ENCODE results near the gene FAM120A. TPM values are rescaled to one million over a fixed set of nuclear protein-coding genes. Genes with fewer than 3 reads are reported as not detected.

FAM120A gene
- polyA plus RNA-seq, 10 donors, result 51.1 to 67.6 (median 62.4) TPM

DNA sequence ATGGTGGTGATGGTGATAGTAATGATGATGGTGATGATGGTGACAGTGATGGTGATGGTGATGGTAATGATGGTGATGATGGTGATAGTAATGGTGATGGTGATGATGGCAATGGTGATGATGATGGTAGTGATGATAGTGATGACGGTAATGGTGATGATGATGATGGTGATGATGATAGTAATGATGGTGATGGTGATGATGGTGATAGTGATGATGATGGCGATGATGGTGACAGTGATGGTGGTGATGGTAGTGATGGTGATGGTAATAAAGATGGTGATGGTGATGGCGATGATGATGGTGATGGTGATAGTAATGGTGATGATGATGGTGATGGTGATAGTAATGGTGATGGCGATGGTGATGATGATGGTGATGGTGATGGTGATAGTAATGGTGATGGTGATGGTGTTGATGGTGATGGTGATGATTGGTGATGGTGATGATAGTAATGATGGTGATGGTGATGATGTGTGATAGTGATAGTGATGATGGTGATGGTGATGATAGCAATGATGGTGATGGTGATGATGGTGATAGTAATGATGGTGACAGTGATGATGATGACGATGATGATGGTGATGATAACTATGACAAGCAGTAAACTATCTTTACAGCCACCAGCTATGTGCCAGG is 163.5 kb downstream of the FAM120A start:
- no peak for DNase-seq

Other genes with a start within 250 kb of the FAM120A start
- gene FAM120AOS, start 1.9 kb downstream of the FAM120A start, polyA plus RNA-seq (ENCODE audit: insufficient read length in 10 of 10), result 10 to 100 TPM; 32.9 to 42.1 (median 38.2) TPM
- 10 to 100 TPM; 32.4 to 46.9 (median 35.8) TPM for gene PHF2, start 124.9 kb downstream of the FAM120A start, polyA plus RNA-seq (ENCODE audit: insufficient read length in 10 of 10)